HUES48 (cell line): ENCODE data around the gene JAK1.

Experiments used
- H3K27ac ChIP-seq: one replicate; pipeline ENCODE4 v1.7.0; 2013; ENCODE audit warnings: low read depth, low read length, inconsistent platforms
- H3K27me3 ChIP-seq: 2 replicates; pipeline ENCODE4 v1.6.1; 2013; ENCODE audit warnings: mild to moderate bottlenecking, low read length; ENCODE audit not compliant: control insufficient read depth, insufficient read depth
- H3K36me3 ChIP-seq: 2 replicates; pipeline ENCODE4 v1.6.1; 2013; ENCODE audit warnings: low read length; ENCODE audit not compliant: control insufficient read depth, insufficient read depth
- H3K4me1 ChIP-seq: 2 replicates; pipeline ENCODE4 v1.6.1; 2013; ENCODE audit warnings: mild to moderate bottlenecking, low read length; ENCODE audit not compliant: control insufficient read depth, insufficient read depth
- H3K4me3 ChIP-seq: 2 replicates; pipeline ENCODE4 v1.5.1; 2013; ENCODE audit warnings: mild to moderate bottlenecking, low read depth, low read length
- H3K9ac ChIP-seq: 2 replicates; pipeline ENCODE4 v1.6.1; 2013; ENCODE audit warnings: mild to moderate bottlenecking, low read depth, low read length, moderate library complexity
- H3K9me3 ChIP-seq: 2 replicates; pipeline ENCODE4 v1.6.1; 2013; ENCODE audit warnings: low read length; ENCODE audit not compliant: control insufficient read depth, insufficient read depth

The JAK1 gene

DNA sequence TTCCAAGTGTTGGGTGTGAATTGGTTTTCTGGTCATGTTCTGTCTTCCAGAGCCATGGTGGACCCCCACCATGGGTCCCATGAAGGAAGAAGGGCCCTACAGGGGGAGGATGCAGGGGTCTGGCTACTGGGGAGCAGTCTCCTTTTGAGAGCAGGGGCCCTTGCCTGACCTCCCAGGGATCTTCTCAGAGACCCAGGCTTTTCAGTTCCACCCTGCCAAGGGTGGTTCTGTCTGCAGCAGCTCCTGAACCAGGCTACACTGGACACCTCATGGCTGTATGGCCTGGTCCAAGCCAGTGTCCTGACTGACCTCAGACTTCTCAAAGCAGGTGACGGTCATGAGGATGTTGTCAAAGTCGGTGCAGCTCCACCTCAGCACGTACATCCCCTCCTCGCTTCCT is 109.0 kb downstream of the JAK1 start:
- Histone ChIP-seq H3K36me3 (peaks cover 27% of the 10 kb centered on the region), H3K9ac (no peak overlapping the region), H3K4me1 (peaks cover 5% of the 10 kb centered on the region; the same call in 1 of the 2 replicates), H3K4me3 (no peak overlapping the region), H3K27me3 (no peaks in the 10 kb centered on the region), H3K27ac (no peak overlapping the region), H3K9me3 (no peaks in the 10 kb centered on the region)

DNA sequence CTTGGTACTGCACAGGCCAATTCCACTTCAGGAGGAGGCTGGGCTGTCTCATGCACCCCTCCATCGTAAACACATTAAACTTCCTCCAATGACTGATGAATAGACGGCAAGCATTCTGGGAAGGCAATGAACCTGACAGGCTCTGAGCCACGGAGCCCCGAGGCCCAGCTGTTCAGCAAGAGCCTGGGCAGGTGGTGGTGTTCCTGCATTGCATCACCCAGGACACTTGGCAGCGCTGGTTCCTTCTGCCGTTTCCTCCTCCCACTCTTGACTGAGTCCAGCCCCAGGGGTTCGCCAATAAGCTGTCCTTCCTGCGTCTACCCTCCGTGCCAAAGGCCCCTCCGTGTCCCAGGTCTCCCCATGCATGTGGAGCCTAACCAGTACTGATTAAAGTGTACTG is 109.8 kb downstream of the JAK1 start:
- H3K9me3 ChIP-seq = no peaks in the 10 kb centered on the region
- H3K4me3 ChIP-seq = no peak overlapping the region
- H3K4me1 ChIP-seq = no peaks in the 10 kb centered on the region
- H3K27ac ChIP-seq = no peak overlapping the region
- peaks cover 27% of the 10 kb centered on the region for H3K36me3 ChIP-seq
- no peak overlapping the region for H3K9ac ChIP-seq
- H3K27me3 ChIP-seq = no peaks in the 10 kb centered on the region

DNA sequence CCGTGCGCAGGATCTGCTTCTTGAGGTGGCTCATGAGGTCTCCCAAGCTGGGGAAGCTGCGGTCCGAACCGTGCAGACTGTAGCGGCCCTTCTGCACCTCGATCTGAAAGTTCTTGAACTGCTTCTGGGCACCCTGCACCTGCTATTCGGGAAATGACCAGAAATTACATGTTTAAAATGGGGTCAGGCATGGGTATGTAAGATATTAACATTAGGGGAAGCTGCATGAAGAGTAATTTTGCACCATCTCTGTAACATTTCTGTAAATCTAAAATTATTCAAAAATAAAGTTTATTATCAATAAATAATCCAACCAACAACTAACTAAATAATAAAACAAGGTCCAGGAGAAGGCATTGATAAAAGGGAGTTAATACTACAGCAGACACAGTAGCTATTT is 110.8 kb downstream of the JAK1 start:
- Histone ChIP-seq H3K4me1 (no peaks in the 10 kb centered on the region), H3K4me3 (no peak overlapping the region), H3K9ac (no peak overlapping the region), H3K36me3 (peaks cover 27% of the 10 kb centered on the region), H3K9me3 (no peaks in the 10 kb centered on the region), H3K27me3 (no peaks in the 10 kb centered on the region), H3K27ac (no peak overlapping the region)

DNA sequence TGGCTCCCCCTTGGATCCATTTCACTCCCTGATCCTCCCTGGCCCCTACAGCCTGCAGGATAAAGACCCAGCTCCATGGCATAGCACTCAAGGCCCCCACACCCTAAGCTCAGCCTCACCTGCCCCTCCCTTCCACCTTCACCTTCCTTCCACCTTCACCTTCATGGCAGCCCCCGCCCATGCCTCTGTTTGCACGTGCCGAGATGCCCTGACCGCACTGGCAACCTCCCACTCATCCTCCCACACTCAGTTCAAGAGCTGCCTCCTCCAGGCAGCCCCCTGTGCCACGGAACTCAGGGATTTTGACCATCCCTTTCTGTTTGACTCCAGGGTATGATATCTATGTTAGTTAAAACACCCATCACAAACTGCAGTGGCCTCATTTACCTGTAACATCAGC is 111.7 kb downstream of the JAK1 start:
- Histone ChIP-seq H3K27ac (no peak overlapping the region), H3K4me1 (no peaks in the 10 kb centered on the region), H3K27me3 (no peaks in the 10 kb centered on the region), H3K9me3 (no peaks in the 10 kb centered on the region), H3K4me3 (no peak overlapping the region), H3K9ac (no peak overlapping the region), H3K36me3 (peaks cover 27% of the 10 kb centered on the region)

DNA sequence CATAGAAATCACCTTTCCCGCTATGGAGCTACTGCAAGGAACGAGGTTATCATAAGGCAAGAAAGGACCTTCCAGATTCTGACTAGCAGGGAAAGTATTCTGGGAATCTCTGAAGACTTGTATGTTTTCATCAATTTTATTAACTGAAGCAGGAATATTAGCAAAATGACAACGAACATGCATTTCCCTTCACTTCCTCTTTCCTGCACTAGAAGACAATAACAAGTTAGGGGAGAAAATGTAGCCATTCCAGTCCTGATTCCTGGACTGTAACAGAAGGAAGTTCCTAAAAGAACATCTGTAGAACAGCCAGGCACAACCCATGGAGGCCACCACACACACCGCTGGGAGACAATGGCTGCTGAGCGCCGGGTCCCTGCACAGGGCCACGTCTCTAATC is 114.7 kb downstream of the JAK1 start:
- Histone ChIP-seq H3K9ac (no peak overlapping the region), H3K4me3 (no peak overlapping the region), H3K27ac (no peak overlapping the region), H3K9me3 (no peaks in the 10 kb centered on the region), H3K27me3 (no peaks in the 10 kb centered on the region), H3K36me3 (peaks cover 14% of the 10 kb centered on the region), H3K4me1 (no peaks in the 10 kb centered on the region)

DNA sequence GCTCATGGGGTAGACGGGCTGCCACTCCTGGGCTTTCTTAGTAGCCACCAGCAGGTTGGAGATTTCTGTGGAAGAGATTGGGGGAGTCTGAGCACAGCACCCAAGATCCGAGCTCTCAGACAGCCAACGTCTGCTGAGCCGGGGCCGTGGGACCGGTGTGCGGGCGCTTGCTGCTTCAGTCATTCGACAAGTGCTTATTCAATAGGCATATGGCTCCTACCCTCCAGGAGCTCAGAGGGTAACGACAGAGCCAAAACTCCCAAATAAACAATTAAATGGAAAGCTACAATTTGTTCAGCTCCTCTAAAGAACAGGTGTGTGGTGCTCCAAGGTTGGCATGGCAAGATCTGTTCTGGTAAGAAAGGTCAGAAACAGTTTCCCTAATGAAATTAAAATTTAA is 115.5 kb downstream of the JAK1 start:
- H3K9ac ChIP-seq = no peak overlapping the region
- peaks cover 14% of the 10 kb centered on the region for H3K36me3 ChIP-seq
- H3K27ac ChIP-seq = no peak overlapping the region

DNA sequence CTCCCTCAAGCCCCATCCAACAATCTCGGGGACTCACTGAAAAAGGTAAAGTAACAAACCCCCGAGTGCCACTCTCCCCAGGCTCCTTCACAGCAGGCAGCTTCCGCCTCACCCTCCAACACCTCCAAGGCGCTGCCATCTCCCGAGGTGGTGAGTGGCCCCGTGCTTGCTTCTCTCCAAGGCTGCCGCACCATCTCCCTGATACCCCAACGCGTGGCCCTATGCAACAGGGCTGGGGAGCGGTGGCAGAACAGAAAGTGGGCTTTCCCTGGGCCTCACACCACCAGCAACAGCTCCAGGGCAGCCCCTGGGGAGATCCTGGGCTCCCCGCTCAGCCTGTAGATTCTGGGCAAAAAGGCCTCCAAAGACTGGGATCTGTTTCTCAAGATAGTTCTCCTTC is 116.4 kb downstream of the JAK1 start:
- Histone ChIP-seq H3K27me3 (no peaks in the 10 kb centered on the region), H3K4me1 (no peaks in the 10 kb centered on the region), H3K9me3 (no peaks in the 10 kb centered on the region), H3K36me3 (peaks cover 10% of the 10 kb centered on the region), H3K27ac (no peak overlapping the region), H3K9ac (no peak overlapping the region), H3K4me3 (no peak overlapping the region)

More for the DNA sequence above, 115.5 kb downstream of the JAK1 start:
- Histone ChIP-seq H3K9me3 (no peaks in the 10 kb centered on the region), H3K27me3 (no peaks in the 10 kb centered on the region), H3K4me3 (no peak overlapping the region), H3K4me1 (no peaks in the 10 kb centered on the region)

DNA sequence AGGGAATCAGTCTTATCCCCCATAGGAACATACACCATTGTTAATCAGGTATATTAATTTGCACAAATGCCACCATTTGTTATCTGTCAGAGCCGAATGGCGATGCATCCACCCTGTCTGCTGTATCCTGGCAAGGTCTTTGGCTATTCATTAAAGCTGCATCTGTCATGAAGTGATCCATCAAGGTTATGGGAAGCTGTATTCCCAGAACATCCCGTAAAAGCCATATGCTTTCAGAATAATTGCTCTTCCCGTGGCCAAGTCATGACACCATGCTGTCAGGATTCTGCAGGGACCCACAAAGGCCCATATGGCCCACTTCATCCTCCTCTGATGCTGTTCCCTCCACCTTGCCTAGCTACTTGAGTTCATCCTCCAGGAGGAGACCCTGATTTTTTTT is 117.5 kb downstream of the JAK1 start:
- Histone ChIP-seq H3K27me3 (no peaks in the 10 kb centered on the region), H3K9ac (no peak overlapping the region), H3K36me3 (peaks cover 10% of the 10 kb centered on the region), H3K4me1 (no peaks in the 10 kb centered on the region), H3K9me3 (no peaks in the 10 kb centered on the region), H3K4me3 (no peak overlapping the region), H3K27ac (no peak overlapping the region)

DNA sequence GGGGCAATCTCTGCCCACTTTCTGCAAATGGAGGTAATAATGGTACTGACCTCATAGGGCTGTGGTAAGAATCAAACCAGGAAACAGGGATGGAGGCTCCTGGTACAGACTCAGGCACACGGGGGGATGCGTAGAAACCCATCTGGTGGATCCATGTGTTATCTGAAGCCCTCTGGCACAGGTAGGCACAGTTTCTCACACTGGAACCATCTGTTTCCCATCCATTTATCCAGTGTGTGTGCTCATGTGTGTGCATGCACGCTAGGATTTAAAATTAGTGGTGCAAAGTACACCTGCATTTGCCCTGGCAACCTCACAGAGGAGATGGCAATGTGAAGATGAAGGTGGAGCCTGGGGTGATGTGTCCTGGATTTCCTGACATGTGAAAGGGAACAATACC is 118.2 kb downstream of the JAK1 start:
- H3K36me3 ChIP-seq = peaks cover 8% of the 10 kb centered on the region; the same call in 1 of the 2 replicates
- H3K4me1 ChIP-seq = no peaks in the 10 kb centered on the region
- H3K27me3 ChIP-seq = no peaks in the 10 kb centered on the region
- H3K27ac ChIP-seq = no peak overlapping the region
- no peaks in the 10 kb centered on the region for H3K9me3 ChIP-seq
- no peak overlapping the region for H3K9ac ChIP-seq
- H3K4me3 ChIP-seq = no peak overlapping the region

DNA sequence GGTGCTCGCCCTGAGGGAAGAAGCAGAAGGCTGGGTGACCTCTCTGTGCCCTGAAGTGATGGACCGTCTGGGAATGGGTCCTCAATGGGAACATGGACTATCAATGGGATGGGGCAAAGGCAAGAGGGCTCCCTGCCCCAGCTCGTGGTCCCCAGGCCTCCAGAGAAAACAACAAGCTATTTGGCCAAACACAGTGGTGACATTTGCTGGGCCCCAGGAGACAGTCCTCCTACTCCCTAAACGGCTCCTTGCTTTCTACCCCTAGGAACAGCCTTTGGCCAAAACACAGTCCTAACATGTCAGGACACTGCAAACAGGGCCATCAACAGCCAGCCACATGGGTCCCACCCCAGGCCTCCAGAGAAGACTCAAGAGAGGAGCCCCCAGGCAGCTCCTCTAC is 118.7 kb downstream of the JAK1 start:
- Histone ChIP-seq H3K9ac (no peak overlapping the region), H3K9me3 (no peaks in the 10 kb centered on the region), H3K36me3 (peaks cover 8% of the 10 kb centered on the region; the same call in 1 of the 2 replicates), H3K27ac (no peak overlapping the region), H3K4me3 (no peak overlapping the region), H3K4me1 (no peaks in the 10 kb centered on the region), H3K27me3 (no peaks in the 10 kb centered on the region)

DNA sequence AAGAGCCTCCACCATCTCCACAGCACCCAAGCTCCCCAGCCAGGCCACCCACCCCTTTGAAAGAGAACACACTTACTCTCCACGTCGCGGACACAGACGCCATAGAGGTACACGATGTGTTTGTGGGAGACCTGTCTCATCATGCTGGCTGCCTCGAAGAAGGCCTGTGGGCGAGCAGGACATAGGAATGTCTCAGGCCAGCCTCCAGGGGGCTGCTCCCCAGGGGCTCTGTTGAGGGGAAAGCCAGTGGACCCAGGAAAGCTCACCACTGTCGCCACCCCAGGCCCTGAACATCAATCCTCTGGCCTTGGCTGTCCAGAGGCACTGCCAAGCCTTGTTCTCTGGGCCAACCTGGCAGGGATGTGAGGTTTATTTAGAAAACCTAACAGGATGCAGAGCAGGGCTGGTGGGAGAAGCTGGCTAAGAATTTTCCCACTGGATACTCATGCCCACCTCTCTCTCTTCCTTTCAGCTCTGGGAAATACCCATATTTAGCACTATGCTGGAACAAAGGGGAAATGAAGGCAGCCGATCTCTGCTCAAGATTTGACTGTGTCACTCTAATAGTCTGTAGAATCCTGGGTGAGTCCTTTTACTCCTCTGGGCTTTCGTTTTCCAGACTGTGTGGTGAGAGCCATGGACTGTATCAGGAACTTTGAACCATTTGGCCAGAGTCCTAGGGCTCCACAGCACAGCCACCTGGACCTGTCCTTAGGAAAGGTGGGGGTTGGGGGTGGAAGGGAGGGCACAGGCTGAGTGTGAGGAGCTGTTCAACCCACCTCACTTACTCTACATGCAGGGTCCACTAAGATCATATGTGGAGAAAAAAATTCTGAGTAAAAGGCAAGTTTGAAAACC is 119.5 kb downstream of the JAK1 start:
- H3K9me3 ChIP-seq = no peaks in the 10 kb centered on the region
- H3K27me3 ChIP-seq = no peaks in the 10 kb centered on the region
- no peaks in the 10 kb centered on the region for H3K4me1 ChIP-seq
- H3K27ac ChIP-seq = no peak overlapping the region
- no peak overlapping the region for H3K4me3 ChIP-seq
- peaks cover 10% of the 10 kb centered on the region; the same call in 1 of the 2 replicates for H3K36me3 ChIP-seq
- H3K9ac ChIP-seq = no peak overlapping the region
